A549 (cell line): ENCODE results near the gene RFX3.

Source experiments
- BHLHE40 ChIP-seq: IDR thresholded peaks from 2 replicates; pipeline ENCODE4 v1.6.1; 2012; ENCODE audit warnings: low read depth, low read length, inconsistent platforms
- CEBPB ChIP-seq, 2 experiments: fragments of >200 bp in 1 of 2; sonication (Bioruptor Twin) in 1 of 2; formaldehyde crosslinking in 1 of 2; IDR thresholded peaks; 2 replicates each; pipeline ENCODE4 v1.6.1; 2012 to 2016
- EP300 ChIP-seq, 2 experiments: fragments of >200 bp; sonication (Bioruptor Twin); formaldehyde crosslinking; IDR thresholded peaks; 2 replicates in 1 of 2; 3 replicates in 1 of 2; pipeline ENCODE4 v1.6.1; 2016 to 2017
- JUNB ChIP-seq: fragments of >200 bp; sonication (Bioruptor Twin); formaldehyde crosslinking; IDR thresholded peaks from 2 replicates; pipeline ENCODE4 v1.6.1; 2016
- MAZ ChIP-seq: fragments of 150-350 bp; IDR thresholded peaks from 2 replicates; pipeline ENCODE4 v1.6.1; 2014; ENCODE audit warnings: antibody characterized with exemption, low read depth, low read length, borderline replicate concordance
- PBX3 ChIP-seq: IDR thresholded peaks from 2 replicates; pipeline ENCODE4 v1.6.1; 2012
- POLR2A ChIP-seq: IDR thresholded peaks from 2 replicates; pipeline ENCODE4 v1.6.1; 2012; ENCODE audit warnings: mild to moderate bottlenecking, low read length
- RAD21 ChIP-seq, 2 experiments: fragments of >200 bp in 1 of 2; sonication (Bioruptor Twin) in 1 of 2; formaldehyde crosslinking in 1 of 2; IDR thresholded peaks in 1 of 2; conservative IDR thresholded peaks in 1 of 2; 2 replicates in 1 of 2; 3 replicates in 1 of 2; pipeline ENCODE4 v1.6.1; 2012 to 2018; ENCODE audit warnings: inconsistent platforms in 1 of 2
- RARB ChIP-seq: fragments of 250-450 bp; sonication (Bioruptor Pico); IDR thresholded peaks from 2 replicates; pipeline ENCODE4 v1.8.0; 2021; ENCODE audit warnings: mild to moderate bottlenecking, moderate library complexity
- TP53 ChIP-seq: fragments of 250-450 bp; sonication (Bioruptor Pico); IDR thresholded peaks from 2 replicates; pipeline ENCODE4 v1.5.0; 2021; ENCODE audit warnings: mild to moderate bottlenecking, moderate library complexity
- TF ChIP-seq, protein P1 (sequence below): IDR thresholded peaks from 2 replicates; pipeline ENCODE4 v1.6.1; 2012
- TF ChIP-seq, protein P2 (sequence below): fragments of >200 bp; sonication (Bioruptor Twin); formaldehyde crosslinking; IDR thresholded peaks from 3 replicates; pipeline ENCODE4 v1.5.1; 2016

- TF ChIP-seq, protein P1, sequence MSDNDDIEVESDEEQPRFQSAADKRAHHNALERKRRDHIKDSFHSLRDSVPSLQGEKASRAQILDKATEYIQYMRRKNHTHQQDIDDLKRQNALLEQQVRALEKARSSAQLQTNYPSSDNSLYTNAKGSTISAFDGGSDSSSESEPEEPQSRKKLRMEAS, result no peak
- TF ChIP-seq PBX3, result no peak
- no peak for TF ChIP-seq RAD21 (conservative IDR thresholded peaks at IDR 0.05 in 1 of 2, IDR thresholded peaks at IDR 0.05 in 1 of 2)
- no peak for TF ChIP-seq JUNB
- no peak for TF ChIP-seq CEBPB (IDR thresholded peaks at IDR 0.05)
- no peak for TF ChIP-seq TP53
- TF ChIP-seq, protein P2, sequence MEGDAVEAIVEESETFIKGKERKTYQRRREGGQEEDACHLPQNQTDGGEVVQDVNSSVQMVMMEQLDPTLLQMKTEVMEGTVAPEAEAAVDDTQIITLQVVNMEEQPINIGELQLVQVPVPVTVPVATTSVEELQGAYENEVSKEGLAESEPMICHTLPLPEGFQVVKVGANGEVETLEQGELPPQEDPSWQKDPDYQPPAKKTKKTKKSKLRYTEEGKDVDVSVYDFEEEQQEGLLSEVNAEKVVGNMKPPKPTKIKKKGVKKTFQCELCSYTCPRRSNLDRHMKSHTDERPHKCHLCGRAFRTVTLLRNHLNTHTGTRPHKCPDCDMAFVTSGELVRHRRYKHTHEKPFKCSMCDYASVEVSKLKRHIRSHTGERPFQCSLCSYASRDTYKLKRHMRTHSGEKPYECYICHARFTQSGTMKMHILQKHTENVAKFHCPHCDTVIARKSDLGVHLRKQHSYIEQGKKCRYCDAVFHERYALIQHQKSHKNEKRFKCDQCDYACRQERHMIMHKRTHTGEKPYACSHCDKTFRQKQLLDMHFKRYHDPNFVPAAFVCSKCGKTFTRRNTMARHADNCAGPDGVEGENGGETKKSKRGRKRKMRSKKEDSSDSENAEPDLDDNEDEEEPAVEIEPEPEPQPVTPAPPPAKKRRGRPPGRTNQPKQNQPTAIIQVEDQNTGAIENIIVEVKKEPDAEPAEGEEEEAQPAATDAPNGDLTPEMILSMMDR, result no peak
- no peak for TF ChIP-seq RARB (CRISPR knock-in tag)
- no peak for TF ChIP-seq EP300 (IDR thresholded peaks at IDR 0.05)
- TF ChIP-seq MAZ, result no peak
- no peak for TF ChIP-seq BHLHE40
- no peak for TF ChIP-seq POLR2A
These were observed 282.1 kb downstream of the RFX3 start for GRCh38 chr9:3243683-3244082.
